Gastrocnemius medialis (tissue), 4 donors: ENCODE data around the gene SPRY4.
"Not testable (repeated sequence)": the region's sequence is repeated elsewhere in the genome, so short reads cannot be mapped to it uniquely, and the experiment has no call there.

Experiments used
- POLR2A ChIP-seq, 2 donors: fragments of 450-650 bp; IDR thresholded peaks; one replicate each; pipeline ENCODE4 v1.6.1; 2017; ENCODE audit warnings: antibody characterized with exemption in 2 of 2, mild to moderate bottlenecking in 2 of 2, moderate library complexity in 2 of 2
- TF ChIP-seq, protein P1 (sequence below), 5 experiments: fragments of 450-650 bp in 3 of 5; fragments of 200-600 bp in 2 of 5; sonication (generic) in 2 of 5; IDR thresholded peaks in 4 of 5; conservative IDR thresholded peaks in 1 of 5; 1 replicate in 4 of 5; 2 replicates in 1 of 5; pipeline ENCODE4 v1.5.1; 2016 to 2019; ENCODE audit warnings: antibody characterized with exemption in 5 of 5, mild to moderate bottlenecking in 3 of 5, moderate library complexity in 3 of 5

DNA sequence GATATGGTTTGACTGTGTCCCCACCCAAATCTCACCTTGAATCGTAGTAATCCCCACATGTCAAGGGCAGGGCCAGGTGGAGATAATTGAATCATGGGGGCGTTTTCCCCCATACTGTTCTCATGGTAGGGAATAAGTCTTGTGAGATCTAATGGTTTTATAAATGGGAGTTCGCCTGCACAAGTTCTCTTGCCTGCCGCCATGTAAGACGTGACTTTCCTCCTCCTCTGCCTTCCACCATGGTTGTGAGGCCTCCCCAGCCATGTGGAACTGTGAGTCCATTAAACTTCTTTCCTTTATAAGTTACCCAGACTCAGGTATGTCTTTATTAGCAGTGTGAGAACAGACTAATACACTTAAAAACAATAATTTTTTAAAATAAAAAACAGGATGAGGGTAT lies 52.2 kb downstream of the SPRY4 start:
- TF ChIP-seq POLR2A (IDR thresholded peaks at IDR 0.05): not testable (repeated sequence)
- TF ChIP-seq, protein P1, sequence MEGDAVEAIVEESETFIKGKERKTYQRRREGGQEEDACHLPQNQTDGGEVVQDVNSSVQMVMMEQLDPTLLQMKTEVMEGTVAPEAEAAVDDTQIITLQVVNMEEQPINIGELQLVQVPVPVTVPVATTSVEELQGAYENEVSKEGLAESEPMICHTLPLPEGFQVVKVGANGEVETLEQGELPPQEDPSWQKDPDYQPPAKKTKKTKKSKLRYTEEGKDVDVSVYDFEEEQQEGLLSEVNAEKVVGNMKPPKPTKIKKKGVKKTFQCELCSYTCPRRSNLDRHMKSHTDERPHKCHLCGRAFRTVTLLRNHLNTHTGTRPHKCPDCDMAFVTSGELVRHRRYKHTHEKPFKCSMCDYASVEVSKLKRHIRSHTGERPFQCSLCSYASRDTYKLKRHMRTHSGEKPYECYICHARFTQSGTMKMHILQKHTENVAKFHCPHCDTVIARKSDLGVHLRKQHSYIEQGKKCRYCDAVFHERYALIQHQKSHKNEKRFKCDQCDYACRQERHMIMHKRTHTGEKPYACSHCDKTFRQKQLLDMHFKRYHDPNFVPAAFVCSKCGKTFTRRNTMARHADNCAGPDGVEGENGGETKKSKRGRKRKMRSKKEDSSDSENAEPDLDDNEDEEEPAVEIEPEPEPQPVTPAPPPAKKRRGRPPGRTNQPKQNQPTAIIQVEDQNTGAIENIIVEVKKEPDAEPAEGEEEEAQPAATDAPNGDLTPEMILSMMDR (IDR thresholded peaks at IDR 0.05 in 4 of 5, conservative IDR thresholded peaks at IDR 0.05 in 1 of 5): not testable (repeated sequence)
